HG03469 (cell line): ENCODE results near the gene SNCA.

ENCODE experiments used
- ATAC-seq: cut with Tn5 transposase; IDR thresholded peaks from one replicate; pipeline ENCODE4 v1.9.1; 2021; ENCODE audit warnings: mild to moderate bottlenecking, moderate library complexity, moderate number of reproducible peaks; ENCODE audit not compliant: unreplicated experiment

SNCA gene

DNA sequence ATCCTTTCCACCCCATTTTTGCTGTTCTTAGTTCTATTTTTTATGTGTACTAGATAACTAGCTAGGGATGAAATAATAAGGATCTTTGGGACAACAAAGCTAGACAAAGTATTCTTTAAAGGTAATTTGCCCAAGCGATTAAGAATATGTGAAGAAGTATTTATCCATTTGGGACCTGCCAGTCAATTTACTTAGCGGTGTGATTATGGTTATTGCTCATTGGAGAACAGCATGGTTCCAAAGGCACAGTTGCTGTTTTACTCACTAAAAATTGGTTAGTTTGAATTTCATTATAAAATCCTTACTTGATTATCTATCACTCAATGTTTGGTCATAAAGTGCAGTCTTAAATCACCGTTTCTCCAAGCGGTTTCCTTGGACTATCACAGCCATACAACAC is 124.1 kb downstream of the SNCA start:
- ATAC-seq, result no peak

DNA sequence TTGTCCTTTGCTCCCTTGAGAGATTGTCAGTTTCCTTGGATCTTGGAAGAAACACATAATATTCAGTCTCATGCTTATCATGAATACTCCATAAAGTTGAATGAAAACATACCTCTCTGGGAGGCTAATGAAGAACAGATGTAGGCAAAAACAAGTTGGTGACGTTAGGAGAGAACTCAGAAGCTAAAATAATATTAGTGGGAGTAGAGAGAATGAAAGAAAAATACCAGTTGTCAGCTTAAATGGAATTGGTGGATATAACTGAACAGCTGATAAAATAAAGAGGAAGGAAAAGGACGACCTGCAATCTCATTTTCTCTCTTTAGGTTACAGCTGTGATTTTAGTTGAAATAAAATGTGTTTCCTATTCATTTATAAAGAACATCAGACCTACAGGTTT is 124.8 kb downstream of the SNCA start:
- ATAC-seq, result no peak

DNA sequence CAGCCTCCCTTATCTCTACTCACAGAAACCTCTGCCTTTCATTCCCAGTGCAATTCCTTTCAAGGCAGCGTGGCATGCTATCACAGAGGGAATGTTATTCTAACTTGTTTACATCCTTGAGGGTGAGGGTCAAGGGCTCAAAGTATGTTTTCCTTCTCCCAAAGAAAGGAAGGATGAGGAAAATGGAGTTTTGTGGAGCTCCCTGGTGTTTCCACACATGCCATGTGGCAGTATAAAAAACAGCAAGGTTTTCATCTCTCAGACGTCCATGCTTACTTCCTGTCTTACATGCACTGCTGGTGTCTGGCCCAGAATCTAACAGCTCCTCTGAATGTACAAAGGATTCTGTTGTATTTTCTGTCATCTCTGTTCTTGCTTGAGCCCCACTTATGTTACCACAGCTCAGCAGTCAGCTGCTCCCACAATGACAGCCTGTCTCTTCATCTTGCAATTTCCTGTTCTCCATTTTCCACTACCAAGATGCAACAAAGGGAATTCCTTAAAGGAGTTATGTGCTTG is 128.0 kb downstream of the SNCA start:
- no peak for ATAC-seq

DNA sequence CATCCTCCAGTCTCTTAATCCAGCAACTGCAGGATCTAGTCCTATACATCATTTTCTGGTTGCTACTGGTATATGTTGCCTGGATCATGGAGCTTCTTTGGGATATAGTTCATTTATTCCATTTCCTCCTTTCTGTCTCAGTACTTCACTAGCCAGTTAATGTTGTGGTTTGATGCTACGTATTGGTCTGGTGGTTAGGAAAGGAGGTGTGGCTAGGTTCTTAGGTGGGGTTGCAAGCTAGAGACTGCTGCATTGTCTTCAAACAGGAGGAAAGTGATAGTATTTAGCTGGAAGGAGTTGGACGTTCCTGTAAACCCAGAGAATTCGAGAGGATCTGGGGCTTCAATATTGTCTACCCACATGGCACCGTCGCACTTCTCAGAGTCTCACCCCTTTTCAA is 129.5 kb downstream of the SNCA start:
- ATAC-seq, result no peak

DNA sequence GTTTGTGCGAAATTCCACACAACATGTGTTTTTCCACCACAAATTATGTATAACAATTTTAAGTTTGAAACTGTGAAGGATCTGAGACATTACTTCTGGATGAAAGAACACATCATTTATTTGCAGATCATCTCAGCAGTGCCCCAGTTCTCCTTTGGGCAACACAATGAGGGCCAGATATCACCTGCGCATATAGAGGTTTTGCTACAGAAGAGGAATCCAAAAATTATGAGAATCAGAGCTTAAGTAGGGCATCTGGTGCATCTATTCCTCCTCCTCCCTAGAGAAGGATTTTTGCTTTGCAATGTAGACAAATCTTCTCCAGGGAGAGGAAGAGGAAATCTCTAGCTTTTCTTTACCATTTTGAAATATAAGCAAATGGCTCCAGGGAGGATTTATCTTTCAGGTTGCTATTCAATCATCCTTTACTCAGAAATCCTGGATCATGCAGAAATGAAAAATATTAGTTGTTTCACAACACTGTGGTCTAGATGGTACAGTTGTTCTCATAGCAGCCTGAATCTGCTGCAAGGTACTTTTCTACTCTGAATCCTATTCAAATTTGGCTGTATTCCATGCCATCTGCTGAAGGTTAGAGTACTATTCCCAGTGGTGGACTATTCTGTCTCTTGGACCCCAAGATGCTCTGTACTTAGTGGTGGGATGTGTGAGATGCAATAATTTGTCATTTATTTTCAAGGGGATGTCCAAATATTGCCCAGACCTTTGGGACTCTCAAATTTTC is 132.1 kb downstream of the SNCA start:
- ATAC-seq, result no peak

DNA sequence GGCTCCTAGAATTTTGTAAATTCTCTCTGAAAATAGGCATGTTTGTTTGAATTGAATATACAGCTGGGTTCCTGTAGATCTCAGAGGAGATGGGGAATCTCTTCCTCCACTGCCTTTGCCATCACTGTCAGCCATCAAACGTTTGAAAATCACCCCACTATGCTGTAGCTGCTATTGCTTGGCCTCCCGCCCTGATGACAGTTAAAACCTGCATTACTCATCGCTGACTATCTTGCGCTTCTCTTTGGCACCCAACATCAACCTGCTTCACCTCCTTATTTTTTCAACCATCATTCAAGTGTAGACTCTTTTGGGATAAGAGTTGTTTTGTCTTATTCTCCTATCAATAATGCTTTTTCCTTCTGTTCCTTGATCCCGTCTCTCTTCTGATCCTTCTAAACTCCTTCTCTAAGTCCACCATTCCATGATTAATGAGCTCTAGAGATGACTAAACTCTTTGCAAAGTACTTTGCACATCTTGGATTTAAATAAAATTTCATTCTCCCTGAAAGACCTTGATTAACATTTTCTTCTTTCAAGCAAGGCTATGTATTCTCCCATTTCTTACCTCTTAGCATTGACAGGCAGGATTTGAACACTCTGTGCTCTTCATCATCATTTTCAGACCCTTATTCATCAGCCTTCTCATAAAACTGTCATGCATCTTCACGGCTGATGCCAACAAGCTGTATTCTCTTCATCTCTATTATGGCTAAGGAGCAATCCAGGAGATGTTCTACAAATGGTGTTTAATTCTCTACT is 133.0 kb downstream of the SNCA start:
- ATAC-seq, result no peak

DNA sequence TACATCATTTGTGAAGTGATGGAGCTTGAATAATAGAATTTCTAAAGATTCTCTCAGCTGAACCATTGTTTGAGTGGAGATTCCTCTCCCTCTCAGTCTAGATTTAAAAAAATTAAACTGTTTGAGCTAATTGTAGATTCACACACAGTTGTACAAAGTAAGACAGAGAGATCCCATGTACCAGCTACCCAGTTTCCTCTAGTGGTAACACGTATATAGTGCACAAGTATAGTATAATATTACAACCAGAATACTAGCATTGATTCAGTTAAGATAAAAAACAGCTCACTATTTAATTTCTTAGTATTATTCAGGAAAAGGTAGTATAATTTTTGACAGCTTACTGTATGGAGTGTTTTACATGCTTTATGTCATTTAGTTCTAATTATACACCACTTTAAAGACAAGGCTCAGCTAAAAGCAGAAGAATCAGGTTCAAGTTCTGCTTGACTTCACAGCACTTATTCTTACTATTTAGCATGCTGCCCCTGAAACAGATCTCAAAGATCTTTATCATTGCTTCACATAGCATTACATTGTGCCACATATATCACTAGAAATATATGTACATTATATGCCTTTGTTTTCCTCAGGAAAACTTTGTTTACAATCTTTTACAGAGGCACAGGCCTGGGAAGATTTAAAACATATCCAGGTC is 136.1 kb downstream of the SNCA start:
- ATAC-seq, result no peak

DNA sequence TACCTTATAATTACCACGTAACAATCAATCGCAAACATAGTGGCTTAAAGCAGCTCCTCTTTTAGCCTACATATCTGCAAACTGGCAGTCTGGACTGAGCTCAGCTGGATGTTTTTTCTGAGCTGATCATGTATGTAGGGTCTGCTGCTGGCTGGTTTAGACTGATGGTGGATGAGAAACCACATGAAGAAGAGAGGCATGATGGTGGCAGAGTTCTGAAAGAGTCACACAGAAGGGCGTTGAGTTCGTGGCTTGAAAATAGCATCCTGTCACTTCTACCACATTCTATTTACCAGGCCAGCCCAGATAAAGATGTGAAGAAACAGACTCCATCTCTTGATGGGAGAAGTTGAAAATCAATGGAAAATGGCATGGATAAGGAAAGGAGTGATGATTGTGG is 151.3 kb downstream of the SNCA start:
- no peak for ATAC-seq

DNA sequence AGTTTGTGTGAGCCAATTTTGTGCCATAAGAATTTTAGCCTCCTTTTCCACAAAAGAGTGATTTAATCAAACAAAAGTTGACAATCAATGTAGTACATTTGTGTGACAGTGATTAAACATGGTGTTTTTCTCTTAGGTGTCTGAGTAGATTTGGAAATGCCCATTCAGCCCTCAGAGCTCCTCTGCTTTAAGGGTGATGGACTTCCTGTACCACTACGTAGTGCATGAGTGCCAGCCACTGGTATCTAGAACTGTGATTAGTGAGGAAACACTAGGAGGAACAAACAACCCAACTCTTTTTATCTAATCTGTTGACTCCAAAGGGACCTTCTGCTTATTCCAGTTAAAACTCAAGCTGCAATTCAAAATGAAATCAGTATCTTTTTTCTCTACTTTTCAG is 151.7 kb downstream of the SNCA start:
- ATAC-seq, result no peak

DNA sequence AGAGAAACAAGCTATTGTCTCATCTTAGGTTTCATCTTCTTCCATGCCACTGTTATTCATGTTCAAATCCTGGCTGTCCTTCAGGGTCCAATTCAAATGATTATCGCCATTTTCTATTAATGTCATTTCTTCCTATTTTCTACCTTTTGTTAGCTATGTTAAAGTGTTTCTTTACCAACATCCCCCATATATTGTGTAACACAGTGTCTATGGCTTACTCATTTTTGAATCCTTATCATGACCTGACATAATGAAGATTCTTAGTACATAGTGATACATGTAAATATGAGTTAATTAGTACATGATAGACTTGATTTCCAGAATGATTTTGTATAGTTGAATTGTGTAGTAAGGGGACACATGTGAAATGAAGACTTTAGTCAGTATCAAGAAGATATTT is 152.4 kb downstream of the SNCA start:
- no peak for ATAC-seq

DNA sequence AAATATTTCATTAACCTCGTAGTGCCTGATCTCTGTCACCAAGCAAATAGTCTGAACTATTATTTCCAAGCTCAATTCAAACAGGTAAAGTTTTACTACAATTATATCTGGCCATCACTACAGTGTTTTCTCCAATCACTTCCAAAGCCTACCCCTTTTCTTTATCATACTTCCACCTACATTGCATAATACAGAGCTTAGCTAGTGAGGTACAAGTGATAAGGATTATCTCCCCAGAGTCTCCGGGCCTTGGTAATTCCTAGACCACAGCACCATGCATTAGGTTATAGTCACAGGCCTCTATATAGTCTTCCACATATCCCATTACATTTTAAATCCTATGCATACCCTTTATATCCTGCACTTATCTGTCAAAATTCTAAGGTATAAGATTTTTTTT is 154.2 kb downstream of the SNCA start:
- no peak for ATAC-seq

DNA sequence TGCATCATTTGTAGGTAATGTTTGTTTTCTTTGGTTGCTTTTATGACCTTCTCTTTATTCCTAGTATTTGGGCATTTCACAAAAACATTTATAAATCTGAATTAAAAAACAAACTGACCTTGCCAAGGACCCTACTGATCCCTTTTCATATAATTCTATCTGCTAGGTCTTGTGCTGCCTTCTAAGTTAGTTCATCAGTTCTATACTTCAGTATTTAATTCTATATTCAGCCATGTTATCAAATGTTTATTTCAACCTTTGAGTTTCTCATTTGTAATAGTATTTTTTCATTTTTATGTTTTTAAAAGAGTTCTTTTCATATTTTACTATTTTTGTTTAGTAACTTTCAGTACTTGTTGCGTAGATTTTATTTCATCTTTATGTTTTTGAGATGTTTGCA is 155.3 kb downstream of the SNCA start:
- no peak for ATAC-seq

DNA sequence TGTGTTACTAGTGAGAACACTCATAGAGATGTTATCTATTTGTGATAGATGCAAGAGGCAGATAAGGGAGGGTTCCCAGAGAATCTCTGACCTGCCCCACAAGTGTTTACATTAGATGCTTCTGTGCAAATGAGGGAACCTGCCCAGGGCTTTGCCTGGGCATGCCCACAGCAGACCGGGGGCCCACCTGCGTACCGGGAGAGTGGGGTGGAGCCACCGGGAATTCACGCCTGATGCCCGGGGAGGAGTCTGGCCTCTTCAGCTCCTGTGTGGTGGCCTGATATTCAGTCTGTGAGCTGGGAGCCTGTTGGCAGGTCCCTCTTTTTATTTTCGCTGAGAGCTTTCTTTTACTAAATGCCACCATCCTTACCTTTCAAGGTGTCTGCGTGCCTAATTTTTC is 155.7 kb downstream of the SNCA start:
- no peak for ATAC-seq

DNA sequence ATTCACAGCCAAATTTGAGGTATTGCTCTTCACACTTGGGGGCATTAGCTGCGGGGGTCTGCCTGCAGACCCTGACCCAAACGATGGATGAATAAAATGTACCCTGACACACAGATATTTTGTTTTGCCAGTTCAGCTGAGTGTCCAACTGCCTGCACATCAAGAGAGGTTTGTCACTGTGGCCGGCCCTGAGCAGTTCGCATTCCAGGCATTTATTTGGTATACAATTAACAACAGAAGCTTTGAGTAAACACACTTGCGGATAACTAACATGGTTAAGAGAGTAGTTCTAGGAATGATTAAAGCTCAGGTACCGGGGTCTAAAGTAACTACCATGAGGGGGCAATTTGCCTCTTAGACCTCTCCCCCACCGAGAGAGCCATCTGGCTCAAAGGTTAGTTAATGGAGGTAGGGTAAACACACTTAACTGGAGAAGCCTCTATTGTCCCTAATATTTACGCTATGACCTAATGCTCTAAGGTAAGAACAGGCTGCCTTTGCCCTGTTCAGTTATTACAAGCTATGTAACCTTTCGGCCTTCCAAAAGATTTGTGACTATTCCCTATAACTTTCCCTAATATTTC is 162.0 kb downstream of the SNCA start:
- ATAC-seq, result no peak
